Measurements from ENCODE around the gene LAD1. TPM values are rescaled to one million over a fixed set of nuclear protein-coding genes. Genes with fewer than 3 reads are reported as not detected.

The LAD1 gene
- polyA plus RNA-seq, 1 experiment = 0.04 TPM

DNA sequence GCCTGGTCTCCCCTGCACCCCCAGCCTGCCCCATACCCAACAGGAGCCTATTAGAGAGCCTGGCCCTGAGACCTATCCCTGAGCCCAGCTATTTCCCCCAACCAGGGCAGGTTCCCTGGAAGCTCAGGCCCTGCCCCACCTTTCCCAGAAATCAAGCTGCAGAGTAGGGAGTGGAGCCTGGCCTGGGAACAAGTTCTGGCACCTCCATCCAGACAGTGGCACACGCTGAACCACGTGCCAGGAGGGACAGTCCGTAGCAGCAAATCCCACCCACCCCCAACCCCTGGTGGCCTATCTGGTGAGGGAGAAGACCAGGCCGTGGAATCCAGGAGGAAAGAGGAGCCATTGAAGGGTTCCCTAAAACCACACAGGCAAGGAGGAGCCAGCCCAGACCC lies 44.2 kb downstream of the LAD1 start:
- no peak overlapping the region for H3K4me3 ChIP-seq (ENCODE audit: low read depth, low read length)
- no peak for DNase-seq (ENCODE audit: low read depth, low spot score)
- H3K9me3 ChIP-seq (ENCODE audit: control insufficient read depth, insufficient read depth, low read length) = no peaks in the 10 kb centered on the region
- ChIA-PET CTCF (no interaction called here), POLR2A (no interaction called here)
- H3K27ac ChIP-seq (ENCODE audit: low read depth, low read length) = no peak overlapping the region
- H3K27me3 ChIP-seq (ENCODE audit: control insufficient read depth, insufficient read depth, low read length) = peaks cover 41% of the 10 kb centered on the region
- TF ChIP-seq, protein P1, sequence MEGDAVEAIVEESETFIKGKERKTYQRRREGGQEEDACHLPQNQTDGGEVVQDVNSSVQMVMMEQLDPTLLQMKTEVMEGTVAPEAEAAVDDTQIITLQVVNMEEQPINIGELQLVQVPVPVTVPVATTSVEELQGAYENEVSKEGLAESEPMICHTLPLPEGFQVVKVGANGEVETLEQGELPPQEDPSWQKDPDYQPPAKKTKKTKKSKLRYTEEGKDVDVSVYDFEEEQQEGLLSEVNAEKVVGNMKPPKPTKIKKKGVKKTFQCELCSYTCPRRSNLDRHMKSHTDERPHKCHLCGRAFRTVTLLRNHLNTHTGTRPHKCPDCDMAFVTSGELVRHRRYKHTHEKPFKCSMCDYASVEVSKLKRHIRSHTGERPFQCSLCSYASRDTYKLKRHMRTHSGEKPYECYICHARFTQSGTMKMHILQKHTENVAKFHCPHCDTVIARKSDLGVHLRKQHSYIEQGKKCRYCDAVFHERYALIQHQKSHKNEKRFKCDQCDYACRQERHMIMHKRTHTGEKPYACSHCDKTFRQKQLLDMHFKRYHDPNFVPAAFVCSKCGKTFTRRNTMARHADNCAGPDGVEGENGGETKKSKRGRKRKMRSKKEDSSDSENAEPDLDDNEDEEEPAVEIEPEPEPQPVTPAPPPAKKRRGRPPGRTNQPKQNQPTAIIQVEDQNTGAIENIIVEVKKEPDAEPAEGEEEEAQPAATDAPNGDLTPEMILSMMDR (IDR thresholded peaks at IDR 0.05; ENCODE audit: low read depth, low read length) = no peak

DNA sequence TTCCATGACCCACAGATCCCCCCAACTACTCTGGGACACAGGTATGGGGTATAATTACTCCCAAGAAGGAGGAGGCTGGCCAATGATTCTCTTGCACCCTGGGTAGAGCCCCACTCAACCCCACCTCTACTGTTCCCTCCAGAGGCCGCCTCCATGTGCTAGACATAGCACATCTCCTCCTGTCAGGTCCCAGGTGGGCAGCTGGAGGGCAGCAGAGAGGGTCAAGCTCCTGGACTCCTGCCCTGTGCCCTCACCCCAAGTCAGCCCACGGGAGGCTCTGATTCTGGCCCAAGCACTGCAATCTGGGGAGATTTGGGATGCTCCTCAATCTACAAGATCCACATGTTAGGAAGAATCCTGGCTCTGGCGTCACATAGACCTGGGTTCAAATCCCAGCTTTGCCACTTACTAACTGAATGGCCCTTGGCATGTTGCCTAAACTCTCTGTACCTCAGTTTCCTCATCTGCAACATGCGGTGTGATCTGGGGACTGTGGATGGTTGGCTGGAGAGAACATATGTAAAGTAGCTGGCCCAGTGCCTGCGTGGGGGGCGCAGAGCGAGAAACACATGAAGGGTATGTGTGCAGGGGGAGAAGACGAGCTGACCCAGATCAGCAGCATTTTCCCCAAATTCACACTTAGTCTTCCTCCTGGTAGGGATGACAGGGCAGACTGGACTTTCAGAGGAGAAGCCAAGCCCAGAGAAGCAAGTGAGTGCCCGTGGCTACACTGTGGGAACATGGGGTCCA lies 44.8 kb downstream of the LAD1 start:
- CTCF ChIA-PET = no interaction called here
- Histone ChIP-seq H3K27me3 (ENCODE audit: control insufficient read depth, insufficient read depth, low read length) (peaks cover 40% of the 10 kb centered on the region), H3K4me3 (ENCODE audit: low read depth, low read length) (no peak overlapping the region), H3K9me3 (ENCODE audit: control insufficient read depth, insufficient read depth, low read length) (no peaks in the 10 kb centered on the region), H3K27ac (ENCODE audit: low read depth, low read length) (no peak overlapping the region)
- TF ChIP-seq, protein P1 (IDR thresholded peaks at IDR 0.05; ENCODE audit: low read depth, low read length) = no peak
- DNase-seq (ENCODE audit: low read depth, low spot score) = no peak
- POLR2A ChIA-PET = no interaction called here

DNA sequence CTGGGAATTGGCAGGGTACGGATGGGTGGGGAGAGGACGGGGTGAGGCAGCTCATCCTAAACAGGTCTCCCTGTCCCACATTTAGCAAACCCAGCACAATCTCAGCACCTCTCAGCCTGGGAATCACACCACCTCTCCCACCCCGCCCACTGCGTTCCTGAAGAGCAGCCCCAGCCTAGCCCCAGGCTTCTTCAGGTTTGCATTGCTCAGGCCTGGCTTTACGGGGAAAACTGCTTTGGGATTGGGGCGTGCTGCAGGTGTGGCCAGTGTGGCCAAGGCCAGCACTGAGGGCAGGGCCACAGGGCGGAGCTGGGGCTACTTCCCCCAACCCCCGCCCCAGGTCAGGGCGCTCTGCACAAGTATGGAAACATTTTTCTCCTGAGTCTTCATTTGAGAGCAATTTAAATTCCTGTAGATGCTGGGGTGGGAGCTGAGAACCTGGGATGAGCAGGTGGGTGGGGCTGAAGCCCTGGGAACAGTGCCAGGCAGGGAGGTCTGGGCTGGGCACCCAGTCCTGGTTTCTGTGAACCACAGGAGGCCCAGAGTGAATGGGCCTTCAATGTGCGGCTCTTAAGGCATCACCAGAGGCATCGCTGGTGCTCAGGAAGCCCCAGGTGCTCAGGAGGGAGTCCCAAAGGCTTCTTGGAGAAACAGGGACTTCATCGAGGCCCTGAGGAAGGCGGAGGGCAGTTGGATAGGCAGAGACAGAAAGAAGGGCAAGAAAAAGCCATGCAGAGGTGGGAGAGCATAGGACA lies 45.8 kb downstream of the LAD1 start:
- TF ChIP-seq, protein P1 (IDR thresholded peaks at IDR 0.05; ENCODE audit: low read depth, low read length) = no peak
- peaks cover 41% of the 10 kb centered on the region for H3K27me3 ChIP-seq (ENCODE audit: control insufficient read depth, insufficient read depth, low read length)
- H3K9me3 ChIP-seq (ENCODE audit: control insufficient read depth, insufficient read depth, low read length) = no peaks in the 10 kb centered on the region
- no peak overlapping the region for H3K27ac ChIP-seq (ENCODE audit: low read depth, low read length)
- DNase-seq (ENCODE audit: low read depth, low spot score) = no peak
- ChIA-PET CTCF (no interaction called here), POLR2A (interaction anchor here (0.5 kb wide), 1 partner anchor 91 kb away, joined by 3 read pairs; no protein-coding TSS in a partner anchor)
- H3K4me3 ChIP-seq (ENCODE audit: low read depth, low read length) = no peak overlapping the region

DNA sequence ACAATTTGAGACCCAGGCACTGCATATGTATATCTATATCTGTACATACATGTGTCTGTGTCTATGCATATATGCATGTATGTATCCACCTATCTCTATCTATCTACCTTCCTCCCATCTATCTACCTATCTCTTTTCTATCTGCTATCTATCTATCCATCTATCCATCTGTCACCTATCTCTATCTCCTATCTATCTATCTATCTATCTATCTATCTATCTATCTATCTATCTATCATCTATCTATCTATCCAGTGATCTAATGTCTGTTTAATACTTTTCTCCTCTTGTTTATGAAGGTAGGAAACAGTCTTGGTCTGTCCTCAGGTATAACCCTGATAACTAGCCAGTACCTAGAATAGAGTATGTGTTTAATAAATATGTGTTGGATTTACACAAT lies 47.5 kb downstream of the LAD1 start:
- POLR2A ChIA-PET = no interaction called here
- no peak overlapping the region for H3K4me3 ChIP-seq (ENCODE audit: low read depth, low read length)
- peaks cover 41% of the 10 kb centered on the region for H3K27me3 ChIP-seq (ENCODE audit: control insufficient read depth, insufficient read depth, low read length)
- CTCF ChIA-PET = no interaction called here
- DNase-seq (ENCODE audit: low read depth, low spot score) = no peak
- TF ChIP-seq, protein P1 (IDR thresholded peaks at IDR 0.05; ENCODE audit: low read depth, low read length) = no peak
- H3K9me3 ChIP-seq (ENCODE audit: control insufficient read depth, insufficient read depth, low read length) = no peaks in the 10 kb centered on the region
- H3K27ac ChIP-seq (ENCODE audit: low read depth, low read length) = no peak overlapping the region

DNA sequence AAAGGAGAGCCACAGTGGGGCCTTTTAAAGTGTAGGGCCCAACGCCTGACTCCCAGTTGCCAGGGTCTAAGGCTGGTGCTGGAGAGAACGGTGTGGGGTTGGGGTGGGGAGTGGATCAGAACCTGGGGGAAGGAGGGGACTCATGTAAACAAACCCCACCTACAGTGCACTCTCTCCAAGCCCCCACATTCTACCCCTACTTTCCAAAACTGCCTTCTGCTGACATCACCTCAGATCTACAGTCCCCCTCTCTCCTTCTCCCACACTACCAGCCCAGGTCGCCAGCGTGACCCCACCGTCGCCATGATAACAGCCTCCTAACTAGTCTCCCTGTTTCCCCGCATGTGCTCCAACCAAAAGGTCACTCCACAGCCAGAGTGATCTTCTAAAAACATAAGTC lies 48.2 kb downstream of the LAD1 start:
- CTCF ChIA-PET = interaction anchor here (1.7 to 6.3 kb wide), 3 partner anchors 10 to 97 kb away, joined by 9 to 66 read pairs (median 16); no protein-coding TSS in a partner anchor
- no peak for DNase-seq (ENCODE audit: low read depth, low spot score)
- no peaks in the 10 kb centered on the region for H3K9me3 ChIP-seq (ENCODE audit: control insufficient read depth, insufficient read depth, low read length)
- TF ChIP-seq, protein P1 (IDR thresholded peaks at IDR 0.05; ENCODE audit: low read depth, low read length) = no peak
- H3K27ac ChIP-seq (ENCODE audit: low read depth, low read length) = no peak overlapping the region
- H3K4me3 ChIP-seq (ENCODE audit: low read depth, low read length) = no peak overlapping the region
- POLR2A ChIA-PET = no interaction called here
- peaks cover 41% of the 10 kb centered on the region for H3K27me3 ChIP-seq (ENCODE audit: control insufficient read depth, insufficient read depth, low read length)
